T-helper 1 cell (primary cell): Measurements from ENCODE around the gene MAST4.

ENCODE experiments used
- DNase-seq, 5 donors: peaks; one replicate each; pipeline ENCODE4 v3.0.0-alpha.2; 2012 to 2020
- total RNA-seq, 4 donors: gene quantifications; one replicate each; lab custom pipeline; 2026; lab: John Stamatoyannopoulos, UW

MAST4 gene
- 45.9 to 53.1 (median 52.5) reads per million in 4 donors for total RNA-seq

DNA sequence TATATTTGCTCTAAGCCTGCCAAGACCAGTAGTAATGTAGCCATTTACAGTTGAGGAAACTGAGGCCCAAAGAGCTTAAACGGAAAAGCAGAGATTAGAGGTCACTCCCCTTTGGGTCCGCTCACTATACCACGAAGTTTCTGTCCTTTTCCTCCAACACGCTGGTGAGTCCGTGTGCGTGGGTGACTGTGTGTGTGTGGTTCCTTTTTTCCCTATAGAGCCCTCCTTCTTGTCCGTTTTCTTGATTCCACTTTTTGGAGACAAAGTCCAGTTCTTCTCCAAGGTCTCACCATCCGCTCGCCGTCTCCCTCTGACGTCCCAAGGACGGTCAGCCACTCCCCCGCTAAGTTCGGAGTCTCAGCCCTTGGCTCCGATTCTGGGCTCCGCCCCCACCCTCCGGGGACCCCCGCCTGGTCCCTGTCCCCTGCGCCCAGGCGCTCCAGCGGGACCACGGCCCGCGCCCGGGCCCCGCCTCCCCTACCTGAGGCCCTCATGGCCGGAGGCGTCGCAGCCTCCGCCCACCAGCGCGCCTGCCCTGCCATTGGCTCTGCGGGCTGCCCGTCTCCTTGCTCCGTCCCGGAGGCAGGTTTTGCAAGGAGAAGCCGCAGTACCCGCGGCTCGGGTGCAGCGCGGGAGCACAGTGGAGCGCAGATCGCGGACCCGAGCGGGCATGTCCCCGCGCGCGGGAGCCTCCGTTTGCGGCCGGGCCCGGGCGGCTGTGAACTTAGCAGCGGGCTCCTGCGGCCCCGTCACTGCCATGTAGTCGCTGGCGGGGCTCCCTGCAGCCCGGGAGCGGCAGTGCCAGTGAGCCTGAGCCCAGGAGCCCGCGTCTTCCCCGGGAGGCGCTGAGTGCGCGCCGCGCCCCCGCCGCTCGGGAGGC lies at the start of gene MAST4:
TSS of gene MAST4 (plus strand) at position 638 of the 880 bp plus-strand sequence. CDS start 263 bp downstream, outside the sequence.
- DNase-seq, result peak in 1 of 5 donors; percentile 87

DNA sequence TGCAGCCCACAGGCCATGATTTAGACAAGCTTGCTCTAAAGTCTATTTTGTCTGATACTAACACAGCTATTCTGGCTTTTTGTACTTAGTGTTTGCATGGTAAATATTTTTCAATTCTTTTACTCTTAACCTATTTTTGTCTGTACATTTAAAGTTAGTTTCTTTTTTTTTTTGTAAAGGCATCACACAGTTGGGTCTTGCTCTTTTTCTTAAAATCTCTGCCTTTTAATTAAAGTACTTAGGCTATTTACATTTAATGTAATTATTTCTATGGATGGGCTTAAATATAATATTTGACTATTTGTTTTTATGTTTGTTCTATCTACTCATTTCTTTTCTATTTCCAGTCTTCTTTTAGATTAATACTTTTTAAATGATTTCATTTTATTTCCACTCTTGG lies 49.7 kb upstream of the MAST4 start:
- DNase-seq, result no peak

- no peak for DNase-seq
Observed at GRCh38 chr5:66551338-66551737, 44.9 kb upstream of the MAST4 start.

- DNase-seq, result no peak
Observed at GRCh38 chr5:66551945-66552344, 44.2 kb upstream of the MAST4 start.

DNA sequence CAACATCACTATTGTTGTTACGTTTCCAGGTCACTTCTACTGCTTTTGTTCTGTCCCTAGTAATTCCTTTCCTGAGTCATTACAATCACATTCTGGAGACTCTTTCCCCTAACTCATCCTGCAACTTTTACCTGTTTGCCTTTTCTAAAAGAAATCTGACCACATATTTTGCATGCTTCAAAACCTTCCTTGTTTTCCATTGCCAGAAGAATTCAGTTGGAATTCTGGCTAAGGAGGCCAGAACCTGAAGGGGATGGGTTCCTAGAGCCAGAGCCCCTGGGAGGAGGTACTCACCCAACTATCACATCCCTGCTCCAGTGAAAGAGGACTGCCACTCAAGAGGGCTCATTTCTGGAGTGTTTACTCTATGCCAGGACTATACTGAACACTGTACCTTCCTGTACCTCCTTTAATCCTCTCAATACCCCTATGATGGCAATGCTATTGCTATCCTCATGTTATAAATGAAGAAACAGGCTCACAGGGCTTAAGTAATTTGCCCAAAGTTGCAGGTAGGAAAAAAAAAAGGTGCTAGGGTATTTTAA lies 42.8 kb upstream of the MAST4 start:
- no peak for DNase-seq

DNA sequence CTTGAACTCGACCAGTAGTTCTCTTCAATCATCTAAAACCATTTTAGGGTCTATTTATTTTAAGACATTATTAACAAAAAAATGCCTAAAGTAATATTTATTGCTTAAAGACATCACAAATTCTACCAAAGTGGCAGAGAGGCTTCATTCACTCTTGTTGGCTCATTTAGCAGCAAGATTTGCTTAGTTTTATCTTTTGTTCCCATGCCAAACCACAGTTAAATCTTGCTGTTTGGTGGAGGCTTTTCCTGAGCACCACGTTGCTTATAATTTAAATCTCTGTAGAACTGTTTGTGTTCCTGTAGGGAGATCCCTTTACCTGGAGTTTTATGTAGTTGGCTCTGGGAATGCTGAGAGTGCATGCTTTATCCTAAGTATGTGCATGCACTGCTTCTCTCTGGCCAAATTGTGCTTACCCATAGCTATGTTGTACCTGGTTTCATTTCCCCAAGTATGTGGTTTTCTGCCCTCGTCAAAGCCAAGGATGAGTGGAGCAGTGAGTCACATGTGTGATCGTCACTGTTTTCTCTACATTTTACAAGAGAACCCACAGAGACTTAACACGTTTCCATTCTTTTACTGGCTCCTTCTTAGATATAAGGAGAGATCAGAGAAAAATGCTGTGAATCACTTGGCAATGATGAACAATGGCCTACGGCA lies 42.1 kb upstream of the MAST4 start:
- DNase-seq, result peak in 1 of 5 donors; percentile 70

GRCh38 chr5:66554884-66555283 lies 41.3 kb upstream of the MAST4 start:
- no peak for DNase-seq

- peak in 1 of 5 donors; percentile 79 for DNase-seq
Observed at GRCh38 chr5:66558560-66558959, 37.6 kb upstream of the MAST4 start.

GRCh38 chr5:66560371-66560770 lies 35.8 kb upstream of the MAST4 start:
- DNase-seq, result no peak

- DNase-seq, result no peak
Observed at GRCh38 chr5:66561256-66561990, 34.8 kb upstream of the MAST4 start.

GRCh38 chr5:66565878-66566277 lies 30.3 kb upstream of the MAST4 start:
- DNase-seq, result peak in 1 of 5 donors; percentile 20

DNA sequence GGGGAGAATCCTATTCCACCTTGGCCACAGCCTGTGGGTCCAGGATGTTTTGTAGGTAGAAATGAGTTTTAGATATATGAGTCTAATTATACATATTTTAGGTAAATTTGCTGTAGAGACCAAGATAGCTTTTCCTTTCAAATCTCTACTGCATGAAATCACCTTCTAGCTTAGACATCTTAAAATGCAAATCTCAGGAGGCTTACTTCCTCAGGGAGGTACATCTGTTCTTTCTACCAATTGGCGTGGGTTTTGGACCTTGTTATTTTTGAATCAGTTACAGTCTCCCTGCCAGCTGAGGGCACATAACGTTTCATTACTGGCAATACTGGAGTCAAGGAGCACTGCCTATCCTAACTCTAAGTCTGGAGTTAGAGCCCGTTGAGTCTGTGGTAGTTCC lies 28.7 kb upstream of the MAST4 start:
- no peak for DNase-seq

DNA sequence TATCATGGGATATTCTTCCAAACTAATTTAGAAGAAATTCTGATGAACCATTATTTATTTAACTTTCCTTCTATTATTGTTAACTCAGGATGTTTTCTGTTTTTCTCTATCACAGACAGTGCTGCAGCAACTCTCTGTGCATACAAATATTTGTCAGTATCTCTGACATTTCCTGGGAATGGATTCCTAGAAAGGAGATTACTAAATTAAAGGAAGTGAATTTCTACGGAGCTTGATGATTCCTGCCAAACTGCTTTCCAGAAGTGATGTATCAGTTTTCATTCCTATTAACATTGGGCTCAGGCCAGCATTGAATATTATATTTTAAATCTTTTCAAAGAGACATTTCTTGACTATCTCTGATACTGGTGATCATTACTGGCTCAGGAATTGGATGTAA lies 26.0 kb upstream of the MAST4 start:
- no peak for DNase-seq

GRCh38 chr5:66573733-66574132 lies 22.5 kb upstream of the MAST4 start:
- DNase-seq, result no peak

GRCh38 chr5:66582499-66583165 lies 13.6 kb upstream of the MAST4 start:
- no peak for DNase-seq

DNA sequence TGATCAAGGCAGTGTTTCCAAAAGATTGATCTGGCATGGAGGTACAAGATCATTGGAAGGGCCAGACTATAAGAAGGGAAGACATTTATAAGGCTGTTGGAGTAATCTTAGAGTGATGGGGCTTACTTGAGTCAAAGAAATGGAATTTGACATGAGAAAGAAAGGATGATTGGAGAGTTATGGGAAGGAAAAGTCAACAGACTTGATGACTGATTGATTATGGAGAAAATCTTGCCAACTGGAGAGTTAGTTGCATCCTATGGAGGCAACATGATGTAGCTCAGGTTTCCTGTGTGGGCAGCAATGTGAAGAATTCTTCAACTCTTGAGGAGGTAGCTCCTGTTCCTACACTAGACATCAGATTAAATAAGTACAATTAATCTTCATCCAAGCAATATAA lies 10.9 kb upstream of the MAST4 start:
- DNase-seq, result no peak

DNA sequence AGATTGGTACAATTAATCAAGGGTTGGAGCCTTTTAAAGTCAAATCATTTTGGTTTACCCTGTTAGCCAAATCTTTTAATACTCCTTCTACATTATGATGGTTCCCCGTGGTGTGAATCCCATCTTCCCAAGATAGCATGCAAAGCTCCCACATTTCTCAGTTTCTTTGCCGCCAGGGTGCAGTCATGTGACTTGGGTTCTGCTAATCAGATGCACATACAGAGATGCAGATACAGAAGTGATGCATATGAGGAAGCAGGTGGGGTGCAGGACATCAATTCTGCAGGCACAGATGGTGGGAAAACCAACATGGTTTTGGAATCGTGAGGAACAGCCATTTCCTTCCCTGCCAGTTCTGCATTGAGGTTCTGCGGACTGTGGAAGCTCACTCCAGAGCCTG lies 8.4 kb upstream of the MAST4 start:
- DNase-seq, result no peak

GRCh38 chr5:66596636-66597182 lies 516 bp downstream of the MAST4 start:
- DNase-seq, result no peak

DNA sequence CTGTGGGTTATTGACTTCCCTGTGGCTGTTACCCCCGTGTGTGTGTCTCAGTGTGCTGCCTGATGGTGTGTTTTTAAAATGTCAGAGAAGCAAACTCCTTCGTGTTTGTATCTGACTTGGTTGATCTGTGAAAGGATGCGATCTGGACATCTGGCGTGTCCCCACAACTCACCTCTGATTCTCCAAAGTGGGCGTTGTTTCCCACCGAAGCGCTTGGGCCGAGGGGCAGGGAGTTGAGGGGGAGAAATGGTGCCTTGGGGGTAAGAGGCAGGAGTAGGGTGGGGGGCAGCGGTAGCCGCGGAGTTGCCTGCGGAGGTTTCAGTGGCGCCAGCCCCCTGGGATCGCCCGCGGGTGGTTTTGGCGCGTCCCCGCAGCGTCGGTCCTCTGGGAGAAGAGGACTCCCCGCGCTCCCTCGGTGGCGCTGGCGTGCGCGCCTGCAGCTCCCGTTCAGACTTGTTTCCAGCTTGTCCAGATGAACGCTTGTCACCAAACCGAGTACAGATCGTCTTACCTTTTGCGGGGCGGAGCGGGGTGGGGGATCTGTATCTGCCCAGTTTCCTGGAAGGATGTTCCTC lies 1.1 kb downstream of the MAST4 start:
- peak in 1 of 5 donors; percentile 31 for DNase-seq

- no peak for DNase-seq
Observed at GRCh38 chr5:66602621-66603020, 6.4 kb downstream of the MAST4 start.

DNA sequence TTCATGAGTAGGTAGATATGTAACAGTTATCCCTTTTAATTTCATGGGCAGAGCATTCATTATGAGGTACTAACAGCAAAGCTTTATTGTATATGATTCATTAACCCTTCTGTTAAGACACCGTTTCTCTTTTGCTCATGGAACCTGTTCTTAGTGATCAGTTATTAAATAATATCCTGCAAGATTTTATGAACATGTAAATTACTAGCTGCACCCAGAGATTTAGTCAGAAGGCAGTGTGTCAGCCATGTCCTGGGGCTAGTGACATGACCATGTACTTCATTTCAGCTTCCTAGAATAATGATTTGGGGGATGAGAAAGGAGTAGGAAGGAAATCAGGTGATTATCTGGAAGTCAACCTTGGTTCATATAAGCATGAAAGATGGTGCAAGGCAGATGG lies 7.0 kb downstream of the MAST4 start:
- DNase-seq, result no peak

DNA sequence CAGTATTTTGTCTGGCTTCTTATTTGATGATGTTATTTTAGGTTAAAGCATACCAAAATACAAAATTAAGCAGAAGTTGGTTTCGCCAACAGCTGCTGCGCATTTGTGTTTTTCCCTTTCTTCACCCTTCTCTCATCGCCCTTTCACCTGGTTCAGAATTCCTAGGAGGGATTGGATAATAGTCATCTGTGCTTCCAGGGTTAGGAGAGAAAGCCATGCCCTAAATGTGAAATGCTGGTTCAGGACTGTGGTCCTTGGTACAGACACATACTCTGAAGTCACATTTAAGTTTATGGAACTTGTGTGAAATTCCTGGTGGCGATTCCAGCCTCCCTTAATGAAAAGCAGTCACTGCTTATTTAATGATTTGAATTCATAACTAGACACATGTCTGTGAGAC lies 7.7 kb downstream of the MAST4 start:
- no peak for DNase-seq
